Activated CD4-positive, alpha-beta T cell treated with anti-CD3 and anti-CD28 coated beads, Interleukin-2, amount 50 U/mL, for 16 hours (primary cell): ENCODE data around the gene MBNL2.

Experiments used
- DNase-seq: peaks from one replicate; pipeline ENCODE4 v3.0.0-alpha.2; 2020

The MBNL2 gene

DNA sequence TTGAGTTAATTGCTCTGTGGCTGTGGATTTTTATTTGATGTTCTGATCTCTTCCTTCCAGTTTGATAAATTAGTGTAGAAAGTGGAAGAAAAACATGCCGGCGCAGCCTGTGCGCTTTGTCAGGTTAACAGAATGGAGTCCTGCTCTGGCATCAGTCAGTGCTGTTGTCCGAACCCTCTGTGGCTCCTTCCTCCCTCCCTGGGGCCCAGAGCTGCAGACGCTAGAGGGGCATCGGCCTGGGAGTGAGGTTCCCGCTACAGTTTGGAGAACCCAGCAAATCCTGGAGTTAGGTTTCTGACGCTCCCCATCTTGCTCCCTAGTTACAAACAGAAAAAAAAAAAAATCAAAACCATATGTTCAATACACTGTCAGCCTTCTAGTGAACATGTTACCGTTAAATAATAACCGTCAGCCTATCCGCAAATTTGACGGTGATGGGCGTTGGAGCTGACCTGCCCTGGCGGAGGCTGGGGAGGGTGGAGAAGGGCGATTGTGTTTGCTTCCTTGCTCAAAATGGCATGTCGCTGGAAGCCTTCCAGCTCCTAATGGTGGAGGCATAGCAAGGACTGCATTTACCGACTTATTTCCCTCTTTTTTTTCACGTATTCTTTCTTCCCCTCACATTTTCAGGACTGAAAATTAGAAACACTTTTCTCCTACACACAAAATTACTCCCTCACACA lies 13.6 kb downstream of the MBNL2 start:
- DNase-seq, result no peak

DNA sequence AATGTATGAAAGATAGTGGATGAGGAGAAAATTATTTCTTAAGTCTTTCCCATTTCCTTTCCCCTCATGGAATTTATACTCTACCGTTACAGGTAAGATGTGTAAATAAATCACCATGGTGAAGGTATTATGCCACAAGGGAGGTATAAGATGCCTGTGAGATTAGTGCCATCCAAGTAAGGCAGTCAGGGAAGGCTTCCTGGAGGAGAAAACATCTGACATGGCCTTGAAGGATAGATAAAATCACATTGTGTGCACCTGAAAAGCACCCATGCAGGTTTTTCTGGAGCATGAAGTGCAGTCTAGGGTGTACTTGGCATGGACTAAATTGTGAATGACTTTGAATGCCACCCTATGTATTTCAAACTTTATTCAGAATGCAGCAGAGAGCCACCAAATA lies 15.3 kb downstream of the MBNL2 start:
- no peak for DNase-seq

- DNase-seq, result no peak
Observed at GRCh38 chr13:97238432-97238831, 16.3 kb downstream of the MBNL2 start.

DNA sequence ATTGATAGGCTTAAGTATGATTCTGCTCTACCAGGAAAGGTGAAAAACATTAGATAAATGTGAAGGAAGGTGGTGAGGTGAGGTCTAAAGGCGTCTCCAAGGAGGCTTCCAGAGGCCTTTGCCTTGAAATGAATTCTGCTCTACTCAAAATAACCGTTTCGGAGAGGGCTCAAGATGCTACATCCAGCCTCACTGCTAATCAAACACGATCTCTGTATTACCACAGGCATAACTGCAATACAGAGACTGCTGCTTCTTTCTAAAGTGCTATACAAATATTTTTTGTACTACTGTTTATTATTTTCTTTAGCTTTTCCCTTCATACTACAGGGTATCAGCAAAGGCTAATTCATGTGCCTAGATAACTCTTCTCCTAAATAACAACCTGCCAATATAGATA lies 16.8 kb downstream of the MBNL2 start:
- DNase-seq, result no peak

- DNase-seq, result no peak
Observed at GRCh38 chr13:97239306-97239705, 17.2 kb downstream of the MBNL2 start.

DNA sequence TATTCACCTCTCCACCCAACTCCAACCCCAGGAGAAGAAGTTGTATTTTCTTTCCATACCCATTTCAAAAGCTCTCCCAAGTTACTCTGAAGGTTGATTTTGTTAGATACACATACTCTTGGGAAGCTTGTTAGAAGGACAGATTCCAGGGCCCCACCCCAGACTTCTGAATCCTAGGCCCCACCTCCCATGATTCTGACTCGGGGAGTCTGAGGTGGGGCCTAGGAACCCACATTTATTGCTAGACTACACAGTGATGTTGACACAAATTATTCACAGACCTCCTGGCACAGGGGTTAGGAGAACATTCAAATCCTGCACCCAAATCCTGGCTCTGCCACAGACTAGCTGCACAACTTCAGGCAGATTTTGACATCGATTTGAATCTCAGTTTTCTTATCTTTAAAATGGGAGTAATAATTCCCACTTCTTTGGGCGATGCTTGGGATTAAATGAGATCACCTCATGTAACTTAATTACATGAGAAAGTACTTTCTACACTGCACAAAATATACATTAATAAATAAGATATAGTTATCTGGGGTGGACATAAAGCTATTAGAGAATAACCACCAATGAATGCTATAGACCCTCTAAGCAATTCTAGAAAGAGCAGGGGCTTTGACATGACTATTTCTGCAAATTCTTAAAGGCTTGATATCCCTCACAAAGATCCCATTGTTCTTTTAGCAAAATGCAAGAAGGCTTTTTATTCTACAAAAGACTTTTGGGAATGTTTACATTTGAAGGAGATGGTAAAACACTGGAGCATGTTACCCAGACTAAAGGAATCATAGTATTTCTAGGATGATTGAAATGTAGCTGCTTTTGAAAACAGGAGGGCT lies 18.0 kb downstream of the MBNL2 start:
- no peak for DNase-seq

DNA sequence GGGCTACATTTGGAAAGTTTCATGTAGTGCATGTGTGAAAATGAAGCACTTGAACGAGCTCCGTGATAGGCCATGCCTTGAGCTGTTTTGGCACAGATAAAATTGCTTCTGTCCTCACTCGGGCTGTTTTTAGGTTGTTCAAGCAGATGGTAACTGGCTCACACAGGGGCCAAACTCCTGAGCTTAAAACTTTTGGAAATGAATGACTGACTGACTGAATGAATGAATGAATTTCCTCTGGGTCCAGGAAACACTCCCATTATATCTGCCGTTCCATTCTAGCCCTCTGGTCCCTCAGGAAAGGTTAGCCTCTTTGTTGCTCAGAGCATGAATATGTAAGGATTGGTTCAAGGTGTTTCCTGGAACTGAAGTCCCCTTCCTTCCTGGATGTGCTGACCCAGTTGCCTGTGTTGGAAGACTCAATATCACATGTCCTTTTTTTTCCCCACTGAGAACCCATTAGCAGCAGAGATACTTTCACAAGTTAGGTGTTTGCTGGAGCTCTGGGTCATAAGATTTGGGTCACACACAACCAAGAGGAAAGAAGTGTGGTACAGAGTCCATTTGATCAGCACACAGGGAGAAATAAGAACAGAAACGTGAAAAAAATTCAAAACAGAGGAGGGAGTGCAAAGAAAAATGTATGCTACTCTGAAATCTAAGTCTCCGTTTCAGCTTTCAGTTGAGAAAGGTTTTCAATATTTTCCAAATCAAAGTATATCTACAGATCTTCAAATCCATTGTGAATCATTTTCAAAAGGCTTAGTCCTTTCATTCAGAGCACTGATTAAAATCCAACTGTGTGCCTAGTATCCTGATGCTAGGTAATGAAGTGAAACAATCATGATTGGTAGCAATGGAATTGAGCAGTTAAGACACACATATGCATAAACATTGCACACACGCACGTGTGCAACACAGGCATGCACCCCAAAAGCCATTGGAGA lies 18.9 kb downstream of the MBNL2 start:
- no peak for DNase-seq

- no peak for DNase-seq
Observed at GRCh38 chr13:97241761-97242160, 19.6 kb downstream of the MBNL2 start.

GRCh38 chr13:97242755-97243497 lies 20.8 kb downstream of the MBNL2 start:
- DNase-seq, result no peak

DNA sequence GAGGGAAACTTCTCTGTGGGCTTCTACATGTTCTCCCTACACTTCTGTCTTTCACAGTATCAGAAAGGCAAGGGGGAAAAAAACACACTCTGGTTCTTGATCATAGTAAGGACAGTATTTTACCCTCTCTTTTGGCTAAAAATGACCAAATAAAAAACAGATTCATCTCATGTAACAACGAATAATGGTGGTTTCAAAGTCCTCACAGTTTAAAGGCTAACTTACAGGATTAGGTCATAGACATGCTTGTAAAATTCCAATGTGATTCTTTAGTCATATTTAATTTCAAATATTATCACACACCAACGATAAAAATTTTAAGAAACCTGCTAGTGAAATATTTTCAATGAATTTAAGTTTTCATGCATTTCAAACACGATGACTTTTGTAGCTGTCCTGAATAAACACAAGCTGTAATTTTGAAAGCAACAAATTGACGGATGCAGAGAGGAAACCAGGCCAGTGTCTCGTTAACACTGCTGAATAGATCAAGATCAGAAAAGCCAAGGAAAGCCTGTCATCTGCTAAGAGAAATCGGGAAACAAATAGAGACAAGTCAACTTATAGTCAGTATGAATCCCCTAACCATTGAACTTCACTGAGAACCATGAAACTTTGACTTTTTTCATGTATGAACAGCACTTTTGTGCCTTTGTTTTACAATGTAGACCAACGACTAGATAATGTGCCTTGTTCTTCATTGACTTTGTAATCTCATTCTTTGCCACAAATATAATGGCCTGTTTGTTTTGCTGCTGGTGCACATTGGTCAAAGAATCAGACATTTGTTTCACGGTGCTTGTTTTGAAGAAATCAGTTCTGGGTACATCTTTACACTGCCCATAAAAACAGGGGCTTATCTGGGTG lies 22.0 kb downstream of the MBNL2 start:
- no peak for DNase-seq

GRCh38 chr13:97245011-97245410 lies 22.9 kb downstream of the MBNL2 start:
- DNase-seq, result no peak

- DNase-seq, result no peak
Observed at GRCh38 chr13:97246596-97247158, 24.5 kb downstream of the MBNL2 start.

- DNase-seq, result no peak
Observed at GRCh38 chr13:97248243-97248642, 26.1 kb downstream of the MBNL2 start.

GRCh38 chr13:97249093-97249795 lies 27.1 kb downstream of the MBNL2 start:
- DNase-seq, result no peak

- DNase-seq, result no peak
Observed at GRCh38 chr13:97249796-97250495, 27.8 kb downstream of the MBNL2 start.

DNA sequence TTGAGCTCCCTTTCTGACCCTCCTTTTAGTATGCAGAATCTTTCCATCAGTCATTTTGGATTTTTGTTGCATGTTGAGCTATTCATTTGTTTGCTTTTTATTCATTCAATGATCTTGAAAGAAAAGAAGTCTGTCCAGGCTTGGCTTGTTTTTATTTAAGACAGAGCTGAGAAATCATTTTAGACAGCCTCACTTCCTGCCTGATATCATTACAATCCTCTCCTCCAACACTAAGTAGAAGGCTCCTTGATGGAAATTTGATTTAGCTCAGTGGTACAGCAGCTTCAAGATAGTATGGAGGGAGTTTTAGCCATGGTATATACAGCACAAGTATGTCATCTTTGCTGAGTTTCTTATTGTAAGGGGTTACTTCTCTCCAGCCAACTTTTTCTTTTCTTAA lies 28.4 kb downstream of the MBNL2 start:
- DNase-seq, result no peak

DNA sequence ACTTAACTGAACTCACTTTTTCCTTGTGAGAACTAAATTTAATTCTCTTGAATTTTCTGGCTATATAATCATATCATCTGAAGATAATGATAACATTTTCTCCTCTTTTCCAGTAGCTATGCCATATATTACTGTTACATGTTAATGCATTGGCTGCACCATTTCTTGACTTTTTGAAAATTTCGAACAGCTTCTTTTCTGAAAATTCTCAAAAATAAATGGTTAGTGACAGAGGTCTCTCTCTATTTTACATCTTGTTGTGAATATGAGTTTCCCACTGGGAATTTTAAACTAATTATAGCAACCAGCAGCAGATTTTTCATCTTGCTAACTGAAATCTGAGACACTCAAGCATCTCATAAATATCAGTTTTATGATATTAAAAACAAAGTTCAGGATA lies 30.6 kb downstream of the MBNL2 start:
- no peak for DNase-seq

GRCh38 chr13:97253581-97254293 lies 31.6 kb downstream of the MBNL2 start:
- DNase-seq, result no peak

DNA sequence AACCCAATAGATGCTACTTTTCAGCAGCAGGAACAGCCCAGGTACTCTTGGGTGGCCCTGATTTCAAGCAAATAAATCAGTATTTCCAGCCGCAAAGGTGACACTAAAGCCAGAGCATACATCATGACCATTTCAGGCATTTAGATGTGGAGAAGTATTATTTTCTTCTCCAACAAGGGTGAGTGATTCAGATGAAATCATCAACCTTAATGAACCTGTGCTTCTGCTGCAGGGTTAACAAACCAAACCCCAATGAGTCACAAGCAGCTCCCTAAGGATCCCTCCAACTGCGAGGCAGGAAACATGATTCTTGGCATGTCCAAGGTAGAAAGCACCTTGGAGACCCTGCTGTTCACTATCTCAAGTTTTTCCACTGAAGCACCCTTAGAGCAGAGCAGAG lies 32.7 kb downstream of the MBNL2 start:
- no peak for DNase-seq
